22Rv1 (cell line): ENCODE measurements around the gene CHST8.

ENCODE experiments used
- CTCF ChIP-seq: fragments of 450-650 bp; IDR thresholded peaks from 2 replicates; pipeline ENCODE4 v1.5.1; 2017; ENCODE audit warnings: mild to moderate bottlenecking
- ZFX ChIP-seq: fragments of 450-650 bp; IDR thresholded peaks from 2 replicates; pipeline ENCODE4 v1.6.1; 2017; ENCODE audit warnings: antibody characterized with exemption, borderline replicate concordance

GRCh38 chr19:33801411-33801810, 179.7 kb downstream of the CHST8 start:
- TF ChIP-seq CTCF (no peak), ZFX (no peak)
